HEK293T (cell line): ENCODE results near the gene COLEC12.

Experiments used
- BHLHE40 ChIP-seq: fragments of 450-650 bp; IDR thresholded peaks from 2 replicates; pipeline ENCODE4 v1.6.1; 2016; ENCODE audit warnings: mild to moderate bottlenecking, moderate library complexity, borderline replicate concordance
- ELF4 ChIP-seq: fragments of 450-650 bp; IDR thresholded peaks from 2 replicates; pipeline ENCODE4 v1.6.1; 2017; ENCODE audit warnings: antibody characterized with exemption
- SUZ12 ChIP-seq: fragments of 450-650 bp; IDR thresholded peaks from 2 replicates; pipeline ENCODE4 v1.6.1; 2016; ENCODE audit warnings: mild to moderate bottlenecking
- TARDBP ChIP-seq: fragments of 450-650 bp; IDR thresholded peaks from 2 replicates; pipeline ENCODE4 v1.6.1; 2016

GRCh38 chr18:500632-501405 lies at the start of gene COLEC12:
- TF ChIP-seq SUZ12 (no peak), ELF4 (no peak), TARDBP (no peak), BHLHE40 (no peak)
